Measurements from ENCODE around the gene RAB40C.

Gene RAB40C

GRCh38 chr16:575354-576196 is 14.3 kb upstream of the RAB40C start:
- no peak for DNase-seq

- DNase-seq: no peak
Observed at GRCh38 chr16:576197-576822, 13.6 kb upstream of the RAB40C start.

DNA sequence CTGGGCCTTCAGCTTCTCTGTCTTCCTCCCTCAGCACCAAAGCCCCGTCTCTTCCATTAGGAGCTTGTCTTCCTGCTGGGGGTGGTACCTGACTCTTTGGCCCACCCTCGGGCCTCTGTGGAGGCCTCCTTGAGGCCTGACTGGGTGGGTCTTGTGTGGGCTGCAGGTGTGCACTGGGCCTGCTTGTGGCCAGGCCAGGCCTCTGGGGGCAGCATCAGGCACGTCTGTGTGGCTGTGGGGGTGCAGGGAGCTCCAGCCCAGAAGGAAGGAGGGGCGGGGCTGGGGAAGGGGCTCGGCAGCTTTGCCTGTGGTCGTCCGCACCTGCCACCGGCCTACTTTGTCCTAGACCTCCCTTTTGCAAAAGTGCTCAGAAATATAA is 13.1 kb upstream of the RAB40C start:
- DNase-seq: no peak

GRCh38 chr16:577796-578195 is 12.1 kb upstream of the RAB40C start:
- DNase-seq: no peak

DNA sequence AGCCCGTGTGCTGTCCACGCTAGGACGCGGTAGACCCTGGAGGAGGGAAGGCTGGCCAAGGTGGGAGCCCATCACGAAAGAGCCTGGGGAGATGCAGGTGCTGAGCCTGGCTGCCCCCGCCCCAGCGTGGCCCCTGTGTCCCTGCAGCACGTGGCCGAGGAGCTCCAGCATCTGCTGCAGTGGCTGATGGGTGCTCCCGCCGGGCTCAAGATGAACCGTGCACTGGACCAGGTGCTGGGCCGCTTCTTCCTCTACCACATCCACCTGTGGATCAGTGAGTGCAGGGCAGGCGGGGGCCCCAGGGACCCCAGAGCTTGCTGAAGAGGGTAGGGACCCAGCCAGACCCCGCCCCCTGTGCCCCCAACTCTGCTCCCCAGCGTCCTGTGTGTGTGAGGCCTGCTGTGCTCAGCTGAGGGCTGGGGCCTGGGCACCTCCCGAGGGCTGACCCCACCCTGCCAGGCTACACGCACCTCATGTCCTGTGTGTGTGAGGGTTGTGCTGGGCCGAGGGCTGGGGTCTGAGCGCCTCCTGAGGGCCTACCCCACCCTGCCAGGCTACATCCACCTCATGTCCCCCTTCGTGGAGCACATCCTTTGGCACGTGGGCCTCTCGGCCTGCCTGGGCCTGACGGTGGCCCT is 11.5 kb upstream of the RAB40C start:
- no peak for DNase-seq

- no peak for DNase-seq
Observed at GRCh38 chr16:578870-579405, 10.9 kb upstream of the RAB40C start.

DNA sequence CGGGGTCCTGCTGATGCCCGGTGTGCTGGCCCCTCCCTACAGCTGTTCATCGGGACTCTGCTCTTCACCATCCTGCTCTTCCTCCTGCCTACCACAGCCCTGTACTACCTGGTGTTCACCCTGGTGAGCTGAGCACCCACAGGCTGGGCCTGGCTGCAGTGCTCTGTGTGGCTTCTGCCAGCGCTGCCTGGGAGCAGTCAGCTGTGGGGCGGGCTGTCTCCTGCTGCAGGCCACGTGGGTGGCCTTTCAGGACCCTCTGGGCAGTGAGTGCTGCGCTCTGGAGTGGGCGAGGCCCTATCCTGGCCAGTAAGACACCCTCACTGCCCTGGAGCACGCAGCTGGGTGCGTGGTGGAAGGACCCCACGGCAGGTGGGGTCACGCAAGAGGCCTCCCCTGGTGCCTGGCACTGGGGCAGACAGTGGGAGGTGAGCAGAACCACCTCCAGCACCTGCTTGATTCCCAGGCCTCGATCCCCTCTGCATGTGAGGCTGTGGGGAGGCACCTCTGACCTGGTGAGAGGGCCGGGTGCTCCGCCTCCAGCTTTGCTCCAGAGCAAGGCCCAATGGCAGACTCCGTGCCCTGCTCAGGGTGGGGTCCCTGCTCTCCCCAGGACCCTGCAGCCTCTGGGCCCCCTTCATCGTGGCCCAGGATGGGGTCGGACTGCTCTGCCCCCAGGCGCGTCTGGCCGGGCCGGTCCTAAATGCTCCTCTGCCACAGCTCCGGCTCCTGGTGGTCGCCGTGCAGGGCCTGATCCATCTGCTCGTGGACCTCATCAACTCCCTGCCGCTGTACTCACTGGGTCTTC is 9.5 kb upstream of the RAB40C start:
- DNase-seq: no peak

- DNase-seq: no peak
Observed at GRCh38 chr16:580946-581498, 8.8 kb upstream of the RAB40C start.

- DNase-seq: no peak
Observed at GRCh38 chr16:582218-582613, 7.7 kb upstream of the RAB40C start.

DNA sequence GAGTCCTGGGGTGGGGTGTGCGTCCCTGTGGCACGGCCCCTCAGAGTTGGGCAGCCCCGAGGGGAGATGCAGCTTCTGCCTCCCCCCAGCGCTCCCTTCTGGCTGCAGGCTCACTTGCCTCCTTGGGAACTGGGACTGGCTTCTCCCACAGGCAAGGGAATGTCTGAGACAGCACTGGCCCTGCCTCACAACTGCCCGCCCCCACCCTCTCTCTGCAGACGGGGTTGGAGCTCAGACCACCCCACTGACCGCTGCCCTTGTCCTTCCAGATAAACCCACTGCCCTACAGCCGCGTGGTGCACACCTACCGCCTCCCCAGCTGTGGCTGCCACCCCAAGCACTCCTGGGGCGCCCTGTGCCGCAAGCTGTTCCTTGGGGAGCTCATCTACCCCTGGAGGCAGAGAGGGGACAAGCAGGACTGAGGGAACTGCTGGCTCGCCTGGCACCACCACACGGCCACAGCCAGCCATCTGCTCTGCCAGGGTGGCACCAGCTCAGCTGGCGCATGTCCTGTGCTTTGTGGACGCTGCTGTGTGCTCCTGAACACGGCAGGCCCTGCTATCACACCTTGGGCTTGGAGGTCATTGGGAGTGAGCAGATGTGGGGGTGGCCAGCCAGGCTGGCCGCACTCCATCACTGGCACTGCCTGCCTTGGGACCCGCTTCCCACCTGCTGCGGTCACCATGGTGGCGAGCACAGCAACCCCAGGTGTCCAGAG is 7.1 kb upstream of the RAB40C start:
- DNase-seq: no peak

DNA sequence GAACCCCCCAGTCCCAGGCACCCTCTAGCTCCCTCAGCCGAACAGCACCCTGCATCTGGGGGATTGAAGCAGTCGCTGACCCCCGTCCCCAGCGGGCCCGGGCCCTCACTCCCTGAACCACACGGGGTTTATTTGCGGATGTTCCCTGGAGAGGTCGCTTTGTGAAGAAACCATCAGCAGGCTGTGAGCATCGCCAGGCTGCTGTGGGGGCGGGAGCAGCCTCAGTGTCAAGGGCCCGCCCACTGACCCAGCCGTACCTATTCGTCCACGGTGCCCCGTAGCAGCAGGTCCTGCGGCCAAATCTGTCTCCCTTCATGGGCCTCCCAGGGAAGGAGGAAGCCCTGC is 6.4 kb upstream of the RAB40C start:
- DNase-seq: no peak

DNA sequence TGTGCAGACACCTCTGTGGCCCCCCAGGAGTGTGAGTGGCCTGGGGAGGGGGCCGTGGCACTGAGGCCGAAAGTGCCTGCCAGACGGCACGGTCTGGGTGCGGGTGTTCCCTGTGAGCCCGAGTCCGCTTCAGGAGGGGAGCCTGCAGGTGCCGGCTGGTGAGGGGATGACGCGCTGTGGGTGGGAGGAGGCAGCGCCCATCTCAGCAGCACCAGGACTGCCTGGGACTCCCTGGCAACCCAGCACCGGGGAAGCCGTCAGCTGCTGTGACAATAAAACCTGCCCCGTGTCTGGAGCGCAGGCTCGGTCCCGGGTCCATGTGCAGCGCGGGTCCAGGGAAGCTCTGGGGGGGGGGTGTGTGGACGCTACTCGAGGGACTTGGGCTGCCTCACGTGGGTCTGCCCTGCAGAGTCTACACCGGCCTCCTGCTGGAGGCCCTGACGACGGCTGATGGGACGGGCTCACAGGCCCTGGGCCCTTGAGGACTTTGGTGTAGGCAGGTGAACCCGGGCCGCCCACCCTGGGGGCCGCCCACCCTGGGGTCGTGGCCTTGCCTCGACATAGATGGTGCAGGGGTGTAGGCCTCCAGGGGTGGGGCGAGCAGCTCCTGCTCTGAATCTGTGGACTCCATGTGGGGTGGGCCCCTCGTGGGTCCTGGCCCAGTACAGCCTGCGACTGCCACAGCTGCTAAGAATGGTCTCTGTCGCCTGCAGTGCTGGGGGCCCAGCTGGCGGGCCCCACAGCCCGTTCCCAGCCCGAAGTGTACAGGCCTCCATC is 5.9 kb upstream of the RAB40C start:
- DNase-seq: no peak

DNA sequence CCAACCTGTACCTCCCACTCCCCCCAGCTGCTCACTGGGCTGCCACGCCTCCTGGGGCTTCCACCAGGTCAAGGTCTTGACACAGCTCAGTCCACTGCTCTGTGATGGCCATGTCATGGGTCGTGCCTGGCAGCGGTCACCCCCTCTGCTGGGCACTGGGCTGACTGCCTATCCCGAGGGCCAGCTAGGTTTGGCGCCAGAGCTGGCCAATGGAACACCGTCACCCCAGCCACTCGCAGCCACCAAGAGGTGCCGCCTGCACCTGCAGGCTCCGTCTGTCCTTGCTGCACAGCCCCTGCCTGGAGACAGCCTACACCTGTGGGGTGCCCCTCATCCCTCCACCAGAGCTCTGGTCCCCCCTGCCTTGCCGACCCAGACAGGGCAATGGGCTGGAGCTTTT is 4.5 kb upstream of the RAB40C start:
- DNase-seq: no peak

- DNase-seq: no peak
Observed at GRCh38 chr16:586047-586644, 3.7 kb upstream of the RAB40C start.

DNA sequence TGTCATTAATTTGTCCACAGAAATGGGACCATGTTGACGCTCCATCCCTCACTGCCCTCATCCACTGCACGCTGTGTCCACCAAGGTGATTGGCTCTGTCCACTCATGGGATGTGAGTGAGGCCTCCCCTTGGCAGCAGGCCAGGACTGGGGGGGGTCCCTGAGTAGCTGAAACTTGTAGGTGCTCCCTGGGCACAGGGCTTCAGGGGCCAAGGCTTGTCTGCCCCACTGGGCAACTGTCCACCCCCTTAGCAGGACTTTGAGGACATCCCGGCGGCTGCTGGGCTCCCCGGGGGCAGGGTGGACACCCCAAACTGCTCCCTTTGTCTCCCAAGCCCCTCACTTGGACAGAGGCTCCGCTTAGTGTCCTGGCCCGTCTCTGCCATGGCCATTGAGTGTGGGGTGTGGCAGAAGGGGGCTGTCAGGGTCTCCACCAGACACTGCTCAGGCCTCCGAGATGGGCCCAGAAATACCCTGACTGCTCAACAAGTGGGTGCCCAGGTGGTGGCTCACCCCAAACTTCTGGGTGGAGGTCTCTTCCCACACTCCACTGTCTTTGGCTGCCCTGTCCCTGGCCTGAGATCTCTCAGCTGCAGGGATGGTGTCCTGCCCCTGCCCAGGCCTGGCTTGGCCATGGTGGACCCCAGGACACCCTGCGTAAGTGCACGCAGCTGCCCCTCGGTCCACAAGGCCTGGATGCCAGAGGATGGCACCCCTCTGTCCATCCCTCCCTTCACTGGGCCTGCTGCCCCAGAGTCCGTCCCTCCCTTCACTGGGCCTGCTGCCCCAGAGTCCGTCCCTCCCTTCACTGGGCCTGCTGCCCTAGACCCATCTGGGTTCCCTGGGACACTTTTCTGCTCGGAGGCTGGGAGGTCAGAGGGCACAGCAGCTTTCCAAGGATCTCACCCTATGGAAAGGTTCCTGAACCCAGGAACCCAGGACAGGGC is 2.9 kb upstream of the RAB40C start:
- no peak for DNase-seq

DNA sequence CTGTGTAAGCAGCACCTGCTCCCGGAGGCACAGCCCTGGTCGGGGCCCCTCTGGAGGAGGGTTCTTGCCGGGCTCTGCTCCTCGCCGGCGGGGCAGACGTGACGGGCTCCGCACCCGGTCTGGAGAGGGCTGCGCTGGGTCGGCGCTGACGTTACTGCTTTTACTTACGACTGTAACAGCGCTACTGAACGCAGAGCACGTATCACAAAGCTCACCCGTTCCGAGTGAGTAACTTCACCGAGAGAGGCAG is 1.3 kb upstream of the RAB40C start:
- no peak for DNase-seq

DNA sequence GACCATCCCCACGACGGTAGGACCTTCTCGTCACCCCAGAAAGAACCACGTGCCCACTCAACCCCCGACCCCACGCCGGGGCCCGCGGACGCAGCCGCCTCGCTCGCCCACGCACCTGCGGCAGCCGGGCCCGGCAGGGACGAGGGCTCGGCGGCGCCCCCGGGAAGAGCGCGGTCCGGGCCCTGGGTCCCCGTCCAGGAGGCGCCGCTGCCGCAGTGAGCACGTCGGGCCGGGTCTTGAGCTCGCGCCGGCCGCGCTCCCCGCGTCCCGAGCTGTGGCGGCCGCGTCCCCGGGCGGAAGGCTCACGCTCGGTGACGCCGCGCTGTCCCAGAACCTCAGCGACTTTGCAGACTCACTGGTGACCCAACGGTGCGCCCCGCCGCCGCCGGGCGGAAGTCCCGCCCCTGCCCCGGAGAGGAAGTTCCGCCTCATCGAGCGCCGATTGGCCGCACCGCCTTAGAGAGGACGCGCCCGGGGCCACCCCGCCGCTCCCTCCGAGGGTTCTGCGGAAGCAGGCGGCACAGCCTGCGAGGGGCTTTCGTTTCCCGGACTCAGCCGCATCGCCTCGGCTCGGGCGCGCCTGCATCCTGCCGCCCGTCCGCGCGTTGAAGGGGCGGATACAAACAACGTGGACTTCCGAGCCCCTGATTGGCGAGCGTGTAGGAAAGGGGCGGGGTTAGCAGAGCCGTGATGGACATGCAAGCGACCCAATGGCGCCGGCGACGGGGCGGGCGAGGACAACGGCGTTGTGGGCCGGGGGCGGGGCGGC is 793 bp upstream of the RAB40C start:
- peak; percentile 82 for DNase-seq

DNA sequence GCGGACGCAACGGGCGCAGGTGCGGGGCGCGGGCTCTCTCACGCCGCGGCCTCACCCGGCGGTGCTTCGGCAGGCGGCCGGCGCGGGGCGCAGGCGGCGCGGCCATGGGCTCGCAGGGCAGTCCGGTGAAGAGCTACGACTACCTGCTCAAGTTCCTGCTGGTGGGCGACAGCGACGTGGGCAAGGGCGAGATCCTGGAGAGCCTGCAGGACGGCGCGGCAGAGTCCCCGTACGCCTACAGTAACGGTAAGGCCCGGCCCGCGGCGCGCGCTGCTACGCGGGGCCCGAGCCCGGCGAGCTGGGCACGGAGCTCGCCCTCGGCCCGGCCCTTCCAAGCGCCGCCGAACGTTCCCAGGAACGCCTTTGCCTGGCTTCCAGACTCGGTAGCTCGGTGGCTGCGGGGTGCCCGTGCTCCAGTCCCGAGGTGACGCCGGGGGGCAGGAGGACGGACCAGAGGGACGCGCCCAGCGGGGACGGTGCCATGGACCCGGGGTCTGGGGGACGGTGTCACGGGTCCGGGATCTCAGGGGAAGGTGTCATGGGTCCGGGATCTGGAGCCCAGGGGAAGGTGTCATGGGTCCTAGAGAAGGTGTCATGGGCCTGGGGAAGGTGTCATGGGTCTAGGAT is 435 bp downstream of the RAB40C start:
- DNase-seq: no peak

DNA sequence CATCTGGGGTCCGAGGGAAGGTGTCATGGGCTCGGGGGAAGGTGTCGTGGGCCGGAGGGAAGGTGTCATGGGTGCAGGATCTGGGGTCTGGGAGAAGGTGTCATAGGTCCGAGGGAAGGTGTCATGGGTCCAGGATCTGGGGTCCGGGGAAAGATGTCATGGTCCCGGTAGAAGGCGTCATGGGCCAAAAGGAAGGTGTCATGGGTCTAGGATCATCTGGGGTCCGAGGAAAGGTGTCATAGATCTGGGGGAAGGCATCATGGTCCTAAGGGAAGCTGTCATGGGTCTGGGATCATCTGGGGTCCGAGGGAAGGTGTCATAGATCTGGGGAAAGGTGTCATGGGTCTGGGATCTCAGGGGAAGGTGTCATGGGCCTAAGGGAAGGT is 942 bp downstream of the RAB40C start:
- DNase-seq: no peak

Measured in NCI-H2081 treated with DMSO at 0.1 percent for 48 hours (cell line).